Measurements from ENCODE around the gene MB. TPM values are rescaled to one million over a fixed set of nuclear protein-coding genes. Genes with fewer than 3 reads are reported as not detected.

Gene MB
- total and polyA plus RNA-seq, 9 of the 15 experiments (the other 6 are each of a cell fraction or from before 2014, with no cell fraction given) = not detected

GRCh38 chr22:35614404-35614803 is 2.7 kb downstream of the MB start:
- ATAC-seq = no peak
- Histone ChIP-seq H3K4me1 (replicated peaks in 1 of 2; ENCODE audit: control insufficient read depth in 2 of 2, insufficient read depth in 2 of 2, low read length in 2 of 2) (peaks cover 0 to 7% of the 10 kb centered on the region in 2 experiments; a peak in 3 of 5 replicates), H3K27me3 (ENCODE audit: control insufficient read depth in 2 of 2, insufficient read depth in 2 of 2, low read length in 2 of 2) (peaks cover 0 to under 1% of the 10 kb centered on the region in 2 experiments; a peak in 1 of 5 replicates), H2AFZ (ENCODE audit: low read depth, low read length) (no peak overlapping the region), H4K20me1 (replicated peaks; ENCODE audit: control insufficient read depth, insufficient read depth, low read length) (no peaks in the 10 kb centered on the region), H3K27ac (ENCODE audit: extremely low read depth, low read depth, low read length) (no peak overlapping the region), H3K36me3 (ENCODE audit: control insufficient read depth, insufficient read depth, low read length) (no peaks in the 10 kb centered on the region), H3K9me3 (replicated peaks; ENCODE audit: control insufficient read depth, insufficient read depth, low read depth, low read length) (no peaks in the 10 kb centered on the region), H3K9me1 (ENCODE audit: control insufficient read depth, insufficient read depth, low read length) (no peaks in the 10 kb centered on the region), H3K4me2 (ENCODE audit: insufficient read depth, low read length) (no peak overlapping the region), H3K79me2 (ENCODE audit: control insufficient read depth, insufficient read depth, low read length) (no peaks in the 10 kb centered on the region), H3K9ac (ENCODE audit: insufficient read depth in 1 of 2, low read depth in 2 of 2, low read length in 2 of 2) (no peak overlapping the region), H3K4me3 (no peak overlapping the region)
- ChIA-PET POLR2A (no interaction called here), CTCF (ENCODE audit: low intra/inter-chr PET ratio) (no interaction called here)
- TF ChIP-seq RBM25 (IDR thresholded peaks at IDR 0.05; ENCODE audit: low read depth, low read length, severe bottlenecking) = peak; percentile 75
- peak; percentile 36; the same call in 1 of the 2 replicates for TF ChIP-seq SMARCA5 (IDR thresholded peaks at IDR 0.05)
- no peak for TF ChIP-seq ZNF57 (CRISPR knock-in tag; IDR thresholded peaks at IDR 0.05)
- TF ChIP-seq BCOR (IDR thresholded peaks at IDR 0.05) = peak; percentile 75; the same call in 1 of the 2 replicates
- no peak for TF ChIP-seq ZC3H4 (CRISPR knock-in tag; IDR thresholded peaks at IDR 0.05; ENCODE audit: borderline replicate concordance)
- TF ChIP-seq SMAD1 (IDR thresholded peaks at IDR 0.05; ENCODE audit: low read depth, low read length, partially characterized antibody) = no peak
- TF ChIP-seq GABPB1 (CRISPR knock-in tag; IDR thresholded peaks at IDR 0.05) = no peak
- TF ChIP-seq, protein P1, sequence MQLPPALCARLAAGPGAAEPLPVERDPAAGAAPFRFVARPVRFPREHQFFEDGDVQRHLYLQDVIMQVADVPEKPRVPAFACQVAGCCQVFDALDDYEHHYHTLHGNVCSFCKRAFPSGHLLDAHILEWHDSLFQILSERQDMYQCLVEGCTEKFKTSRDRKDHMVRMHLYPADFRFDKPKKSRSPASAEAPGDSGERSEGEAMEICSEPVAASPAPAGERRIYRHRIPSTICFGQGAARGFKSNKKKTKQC (CRISPR knock-in tag; IDR thresholded peaks at IDR 0.05) = no peak
- peak; percentile 51 for TF ChIP-seq ZFP36 (IDR thresholded peaks at IDR 0.05; ENCODE audit: low read depth, low read length, partially characterized antibody)
- TF ChIP-seq DMBX1 (CRISPR knock-in tag; IDR thresholded peaks at IDR 0.05; ENCODE audit: borderline replicate concordance) = no peak
- WGBS (ENCODE audit: insufficient coverage, low coverage, missing lambda C conversion rate) = 93% methylated on average over 2 of the region's 2 CpGs
- in situ Hi-C loops (cut with MboI) (loop anchor here (10.0 kb wide), 1 partner anchor 510 kb away; no protein-coding TSS in a partner anchor), intact Hi-C loops (cut with micrococcal nuclease) (no loop called here)
- no peak for DNase-seq (ENCODE audit: extremely low read depth in 1 of 4, low spot score in 3 of 4)
- no TSS peak for BruUV-seq (replicated peaks)
- no peak for FAIRE-seq
